WTC11 (cell line): ENCODE results near the gene RGL1. TPM values are rescaled to one million over a fixed set of nuclear protein-coding genes. Genes with fewer than 3 reads are reported as not detected.

Experiments used
- ATAC-seq: fragments of 200-7000 bp; cut with Tn5 transposase; 2 replicates; pipeline ENCODE4 v1.10.0; 2021; ENCODE audit warnings: mild to moderate bottlenecking, moderate library complexity
- CTCF ChIA-PET: fragments of 300-600 bp; sonication (Branson Sonifier 250); formaldehyde crosslinking; loops from one replicate; lab custom pipeline; 2021; ENCODE audit warnings: antibody characterized with exemption; lab: Charles Lee
- POLR2A ChIA-PET: fragments of 350-600 bp; sonication (Branson Sonifier 250); formaldehyde crosslinking; loops from one replicate; lab custom pipeline; 2021; ENCODE audit warnings: antibody characterized with exemption; lab: Charles Lee
- DNase-seq: peaks from one replicate; pipeline ENCODE4 v3.0.0; 2021; ENCODE audit warnings: low spot score
- H3K27ac Mint-ChIP-seq: 2 replicates; pipeline ENCODE4 v1.8.0; 2021; ENCODE audit warnings: mixed read lengths
- H3K27me3 Mint-ChIP-seq: 2 replicates; pipeline ENCODE4 v1.8.0; 2021; ENCODE audit warnings: low read depth, mild to moderate bottlenecking, moderate library complexity, mixed read lengths
- H3K36me3 Mint-ChIP-seq: 2 replicates; pipeline ENCODE4 v1.8.0; 2021; ENCODE audit warnings: mixed read lengths
- H3K4me1 Mint-ChIP-seq: 2 replicates; pipeline ENCODE4 v1.8.0; 2022; ENCODE audit warnings: mixed read lengths
- H3K4me3 Mint-ChIP-seq: 2 replicates; pipeline ENCODE4 v1.8.0; 2021; ENCODE audit warnings: mild to moderate bottlenecking, moderate library complexity, mixed read lengths
- H3K9me3 Mint-ChIP-seq: 2 replicates; pipeline ENCODE4 v1.8.0; 2021; ENCODE audit warnings: mixed read lengths
- CREB1 ChIP-seq: sonication (generic); formaldehyde crosslinking; IDR thresholded peaks from 2 replicates; pipeline ENCODE4 v1.8.0; 2023; ENCODE audit warnings: mild to moderate bottlenecking, missing genetic modification reagents
- FOXP4 ChIP-seq: sonication (generic); formaldehyde crosslinking; IDR thresholded peaks from 2 replicates; pipeline ENCODE4 v1.8.0; 2022; ENCODE audit warnings: mild to moderate bottlenecking, missing genetic modification reagents
- GTF2I ChIP-seq: fragments of 250-450 bp; sonication (Bioruptor Pico); conservative IDR thresholded peaks from 2 replicates; pipeline ENCODE4 v1.4.0; 2021; ENCODE audit warnings: mild to moderate bottlenecking
- HMGXB4 ChIP-seq: sonication (generic); formaldehyde crosslinking; IDR thresholded peaks from 2 replicates; pipeline ENCODE4 v1.8.1; 2023; ENCODE audit warnings: mild to moderate bottlenecking, moderate library complexity, missing genetic modification reagents
- IRF1 ChIP-seq: sonication (generic); formaldehyde crosslinking; IDR thresholded peaks from 2 replicates; pipeline ENCODE4 v1.8.0; 2023; ENCODE audit warnings: missing genetic modification reagents
- JUN ChIP-seq: sonication (generic); formaldehyde crosslinking; IDR thresholded peaks from 2 replicates; pipeline ENCODE4 v1.8.0; 2023; ENCODE audit warnings: mild to moderate bottlenecking, missing genetic modification reagents
- MLX ChIP-seq: sonication (generic); formaldehyde crosslinking; IDR thresholded peaks from 2 replicates; pipeline ENCODE4 v1.8.1; 2023; ENCODE audit warnings: mild to moderate bottlenecking, missing genetic modification reagents, moderate library complexity
- NR1H2 ChIP-seq: sonication (generic); formaldehyde crosslinking; IDR thresholded peaks from 2 replicates; pipeline ENCODE4 v1.9.0; 2021; ENCODE audit warnings: mild to moderate bottlenecking, moderate library complexity, missing genetic modification reagents
- SMAD4 ChIP-seq: sonication (generic); formaldehyde crosslinking; IDR thresholded peaks from 2 replicates; pipeline ENCODE4 v1.8.0; 2022; ENCODE audit warnings: mild to moderate bottlenecking, missing genetic modification reagents
- STAT6 ChIP-seq: sonication (generic); formaldehyde crosslinking; conservative IDR thresholded peaks from 2 replicates; pipeline ENCODE4 v1.8.1; 2023; ENCODE audit warnings: mild to moderate bottlenecking, low read depth, missing genetic modification reagents, moderate library complexity
- TCF7 ChIP-seq: sonication (generic); formaldehyde crosslinking; IDR thresholded peaks from 2 replicates; pipeline ENCODE4 v1.8.0; 2022; ENCODE audit warnings: mild to moderate bottlenecking, low read depth, missing genetic modification reagents, moderate library complexity
- USF1 ChIP-seq: sonication (generic); formaldehyde crosslinking; IDR thresholded peaks from 2 replicates; pipeline ENCODE4 v1.8.0; 2022; ENCODE audit warnings: mild to moderate bottlenecking, missing genetic modification reagents
- ZNF219 ChIP-seq: sonication (generic); formaldehyde crosslinking; IDR thresholded peaks from 2 replicates; pipeline ENCODE4 v1.8.0; 2023; ENCODE audit warnings: missing genetic modification reagents, mild to moderate bottlenecking, borderline replicate concordance
- ZNF423 ChIP-seq: fragments of 250-450 bp; sonication (Bioruptor Pico); IDR thresholded peaks from 2 replicates; pipeline ENCODE4 v2.1.2; 2022; ENCODE audit warnings: mild to moderate bottlenecking, moderate library complexity
- ZNF425 ChIP-seq: fragments of 250-450 bp; sonication (Bioruptor Pico); conservative IDR thresholded peaks from 2 replicates; pipeline ENCODE4 v1.9.0; 2021; ENCODE audit warnings: mild to moderate bottlenecking
- total RNA-seq: library from RNA; stranded (reverse); gene quantifications from 3 replicates; pipeline ENCODE4 v1.2.3, GENCODE V29; 2021

The RGL1 gene
- total RNA-seq, 1 experiment from 2014 or later, result 1.5 TPM

GRCh38 chr1:183821889-183822611, 17.1 kb downstream of the RGL1 start:
- Mint-ChIP-seq H3K27me3 (no peaks in the 10 kb centered on the region), H3K36me3 (no peaks in the 10 kb centered on the region), H3K27ac (no peak overlapping the region), H3K4me3 (no peak overlapping the region), H3K9me3 (peaks cover 6% of the 10 kb centered on the region)
- ATAC-seq, result no peak
- no peak for DNase-seq
- CTCF ChIA-PET, result interaction anchor here (1.2 kb wide), 1 partner anchor 137 kb away, joined by 3 read pairs; no protein-coding TSS in a partner anchor
- TF ChIP-seq TCF7 (CRISPR knock-in tag) (no peak), USF1 (no peak), JUN (CRISPR knock-in tag) (no peak), CREB1 (CRISPR knock-in tag) (no peak), NR1H2 (no peak), HMGXB4 (CRISPR knock-in tag) (no peak), ZNF219 (CRISPR knock-in tag) (no peak), GTF2I (no peak), IRF1 (no peak), FOXP4 (CRISPR knock-in tag) (no peak), MLX (CRISPR knock-in tag) (no peak), SMAD4 (CRISPR knock-in tag) (no peak), STAT6 (no peak), ZNF423 (no peak), ZNF425 (CRISPR knock-in tag) (no peak)
- TF ChIP-seq, all 79 proteins: peak for 0
- H3K4me1 Mint-ChIP-seq, result peaks cover 8% of the 10 kb centered on the region
- POLR2A ChIA-PET, result no interaction called here
